LNCAP (cell line): Measurements from ENCODE around the gene ERCC5.

Experiments
- TF ChIP-seq, protein P1 (sequence below): fragments of 450-650 bp; IDR thresholded peaks from 2 replicates; pipeline ENCODE4 v1.5.1; 2017; ENCODE audit warnings: mild to moderate bottlenecking

ERCC5 gene

DNA sequence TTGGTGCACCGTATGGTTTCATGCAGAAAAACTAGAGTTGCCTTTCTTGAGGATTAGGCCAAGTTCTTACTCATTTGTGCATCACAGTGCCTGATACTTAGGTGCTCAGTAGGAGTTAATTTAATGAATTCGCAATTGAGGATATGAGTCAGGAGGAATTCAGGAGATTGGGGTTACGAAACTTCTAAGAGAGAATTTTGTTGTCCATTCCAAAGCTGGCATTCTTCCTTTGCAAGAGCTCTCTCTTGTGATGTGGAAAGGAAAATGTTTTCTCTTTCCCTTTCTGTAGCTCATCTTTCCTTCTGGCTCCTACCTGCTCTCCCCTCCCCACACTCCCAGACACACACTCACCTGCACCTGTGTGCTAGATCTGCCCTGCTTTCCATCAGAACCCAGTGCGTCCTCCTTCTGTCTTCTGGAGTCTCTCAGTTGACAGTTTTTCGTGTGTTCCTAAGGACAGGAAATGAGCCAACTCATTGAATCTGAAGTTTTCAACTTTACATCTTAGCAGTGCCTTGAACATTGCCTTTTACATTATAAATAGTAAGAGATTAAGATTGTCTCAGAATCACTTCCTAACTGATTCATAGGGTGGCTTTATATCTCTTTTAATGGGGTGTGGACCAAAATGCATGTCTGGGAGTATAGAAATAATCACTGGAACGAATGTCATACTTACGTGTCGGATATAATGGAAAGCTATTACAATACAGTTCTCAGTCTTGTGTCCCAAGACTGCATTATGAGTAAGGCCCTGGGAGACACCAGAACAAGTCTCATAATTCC, 19.7 kb upstream of the ERCC5 start:
- TF ChIP-seq, protein P1, sequence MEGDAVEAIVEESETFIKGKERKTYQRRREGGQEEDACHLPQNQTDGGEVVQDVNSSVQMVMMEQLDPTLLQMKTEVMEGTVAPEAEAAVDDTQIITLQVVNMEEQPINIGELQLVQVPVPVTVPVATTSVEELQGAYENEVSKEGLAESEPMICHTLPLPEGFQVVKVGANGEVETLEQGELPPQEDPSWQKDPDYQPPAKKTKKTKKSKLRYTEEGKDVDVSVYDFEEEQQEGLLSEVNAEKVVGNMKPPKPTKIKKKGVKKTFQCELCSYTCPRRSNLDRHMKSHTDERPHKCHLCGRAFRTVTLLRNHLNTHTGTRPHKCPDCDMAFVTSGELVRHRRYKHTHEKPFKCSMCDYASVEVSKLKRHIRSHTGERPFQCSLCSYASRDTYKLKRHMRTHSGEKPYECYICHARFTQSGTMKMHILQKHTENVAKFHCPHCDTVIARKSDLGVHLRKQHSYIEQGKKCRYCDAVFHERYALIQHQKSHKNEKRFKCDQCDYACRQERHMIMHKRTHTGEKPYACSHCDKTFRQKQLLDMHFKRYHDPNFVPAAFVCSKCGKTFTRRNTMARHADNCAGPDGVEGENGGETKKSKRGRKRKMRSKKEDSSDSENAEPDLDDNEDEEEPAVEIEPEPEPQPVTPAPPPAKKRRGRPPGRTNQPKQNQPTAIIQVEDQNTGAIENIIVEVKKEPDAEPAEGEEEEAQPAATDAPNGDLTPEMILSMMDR = no peak

DNA sequence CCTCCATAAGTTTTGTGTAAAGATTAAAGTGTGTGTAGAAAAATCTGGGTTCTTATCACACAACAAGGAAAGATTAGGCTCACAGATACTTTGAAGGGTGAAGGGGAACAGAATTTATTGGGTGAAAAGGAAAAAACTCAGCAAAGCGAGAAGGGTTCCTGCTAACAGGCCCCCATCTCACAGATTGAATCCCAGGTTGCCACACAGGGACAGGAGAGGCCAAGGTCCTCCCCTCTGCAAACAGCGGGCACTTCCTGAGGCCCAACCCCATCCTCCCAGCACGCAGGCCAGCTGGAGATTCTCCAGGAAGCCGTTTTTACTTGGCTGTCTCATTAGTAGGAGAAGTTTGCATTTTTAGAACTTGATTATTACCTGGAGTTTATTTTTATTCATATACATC, 15.2 kb upstream of the ERCC5 start:
- TF ChIP-seq, protein P1 = no peak

- TF ChIP-seq, protein P1 = no peak
Observed at GRCh38 chr13:102836471-102836870, 9.4 kb upstream of the ERCC5 start.

DNA sequence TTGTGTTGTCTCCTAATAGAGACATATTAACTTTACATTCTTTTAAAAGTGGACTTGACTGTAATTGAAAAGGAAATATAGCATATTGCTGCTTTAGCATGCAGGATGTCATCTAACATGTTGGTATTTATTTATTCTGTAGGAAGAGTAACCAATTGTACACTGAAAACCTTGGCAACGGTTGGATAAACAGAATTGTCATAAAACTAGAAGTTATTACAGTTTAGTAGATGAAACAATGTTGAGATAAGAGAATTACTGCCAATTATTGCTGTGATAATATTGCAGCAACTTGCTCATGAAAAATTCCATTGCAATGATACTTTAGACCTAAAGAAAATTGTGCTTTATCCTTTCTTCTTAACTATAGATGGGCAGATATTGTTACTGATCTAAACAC, 7.6 kb upstream of the ERCC5 start:
- TF ChIP-seq, protein P1 = no peak

GRCh38 chr13:102838982-102839381, 6.8 kb upstream of the ERCC5 start:
- TF ChIP-seq, protein P1 = no peak

DNA sequence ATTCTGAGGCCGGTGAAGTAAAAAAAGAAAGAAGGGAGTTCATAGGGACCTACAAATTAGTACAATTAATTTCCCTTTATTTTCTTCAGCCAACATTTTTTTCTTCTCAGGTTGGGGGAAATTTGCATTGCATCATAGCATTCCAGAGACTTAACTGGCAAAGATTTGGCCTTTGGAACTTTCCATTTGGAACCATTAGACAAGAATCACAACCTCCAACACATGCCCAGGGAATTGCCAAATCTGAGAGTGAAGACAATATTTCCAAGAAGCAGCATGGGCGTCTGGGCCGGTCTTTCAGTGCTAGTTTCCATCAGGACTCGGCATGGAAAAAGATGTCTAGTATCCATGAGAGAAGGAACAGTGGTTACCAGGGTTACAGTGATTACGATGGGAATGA, 6.4 kb upstream of the ERCC5 start:
- TF ChIP-seq, protein P1 = no peak

DNA sequence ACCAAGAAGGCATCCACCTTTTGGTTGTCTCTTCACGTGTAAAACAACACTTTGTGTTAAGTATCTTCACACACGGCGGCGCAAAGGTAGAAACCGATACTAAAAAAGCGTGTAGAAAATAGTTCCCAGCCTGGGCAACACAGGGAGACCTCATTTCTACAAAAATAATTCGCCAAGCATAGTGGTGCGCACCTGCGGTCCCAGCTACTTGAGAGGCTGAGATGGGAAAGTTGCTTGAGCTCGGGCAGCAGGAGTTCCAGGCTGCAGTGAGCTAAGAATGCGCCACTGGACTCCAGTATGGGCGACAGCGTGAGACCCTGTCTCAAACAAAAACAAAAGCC, 573 bp upstream of the ERCC5 start:
- TF ChIP-seq, protein P1 = no peak
